ENCODE results near the gene BICDL1.
A peak's percentile ranks its signal among the peaks of the same experiment; 100 is the strongest.

GRCh38 chr12:119989731-119990381 lies 820 bp downstream of the BICDL1 start:
- TF ChIP-seq HOXC10 (CRISPR knock-in tag; IDR thresholded peaks at IDR 0.05) (no peak), TRIM28 (IDR thresholded peaks at IDR 0.05; ENCODE audit: borderline replicate concordance, low read length) (no peak), ZNF274 (IDR thresholded peaks at IDR 0.05; ENCODE audit: low read length) (no peak), ZNF274 (tag by site-specific recombination; IDR thresholded peaks at IDR 0.05; ENCODE audit: borderline replicate concordance) (no peak), MEIS1 (CRISPR knock-in tag; IDR thresholded peaks at IDR 0.05; ENCODE audit: borderline replicate concordance) (no peak)
- TF ChIP-seq, protein P1, sequence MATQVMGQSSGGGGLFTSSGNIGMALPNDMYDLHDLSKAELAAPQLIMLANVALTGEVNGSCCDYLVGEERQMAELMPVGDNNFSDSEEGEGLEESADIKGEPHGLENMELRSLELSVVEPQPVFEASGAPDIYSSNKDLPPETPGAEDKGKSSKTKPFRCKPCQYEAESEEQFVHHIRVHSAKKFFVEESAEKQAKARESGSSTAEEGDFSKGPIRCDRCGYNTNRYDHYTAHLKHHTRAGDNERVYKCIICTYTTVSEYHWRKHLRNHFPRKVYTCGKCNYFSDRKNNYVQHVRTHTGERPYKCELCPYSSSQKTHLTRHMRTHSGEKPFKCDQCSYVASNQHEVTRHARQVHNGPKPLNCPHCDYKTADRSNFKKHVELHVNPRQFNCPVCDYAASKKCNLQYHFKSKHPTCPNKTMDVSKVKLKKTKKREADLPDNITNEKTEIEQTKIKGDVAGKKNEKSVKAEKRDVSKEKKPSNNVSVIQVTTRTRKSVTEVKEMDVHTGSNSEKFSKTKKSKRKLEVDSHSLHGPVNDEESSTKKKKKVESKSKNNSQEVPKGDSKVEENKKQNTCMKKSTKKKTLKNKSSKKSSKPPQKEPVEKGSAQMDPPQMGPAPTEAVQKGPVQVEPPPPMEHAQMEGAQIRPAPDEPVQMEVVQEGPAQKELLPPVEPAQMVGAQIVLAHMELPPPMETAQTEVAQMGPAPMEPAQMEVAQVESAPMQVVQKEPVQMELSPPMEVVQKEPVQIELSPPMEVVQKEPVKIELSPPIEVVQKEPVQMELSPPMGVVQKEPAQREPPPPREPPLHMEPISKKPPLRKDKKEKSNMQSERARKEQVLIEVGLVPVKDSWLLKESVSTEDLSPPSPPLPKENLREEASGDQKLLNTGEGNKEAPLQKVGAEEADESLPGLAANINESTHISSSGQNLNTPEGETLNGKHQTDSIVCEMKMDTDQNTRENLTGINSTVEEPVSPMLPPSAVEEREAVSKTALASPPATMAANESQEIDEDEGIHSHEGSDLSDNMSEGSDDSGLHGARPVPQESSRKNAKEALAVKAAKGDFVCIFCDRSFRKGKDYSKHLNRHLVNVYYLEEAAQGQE (tag by site-specific recombination; IDR thresholded peaks at IDR 0.05) = peak; percentile 94
